CD4-positive, alpha-beta T cell treated with Interleukin-2 at 100 ng/mL for 4 hours (primary cell): ENCODE measurements around the gene CALR3.
"Not testable (repeated sequence)": the region's sequence is repeated elsewhere in the genome, so short reads cannot be mapped to it uniquely, and the experiment has no call there.

ENCODE experiments used
- DNase-seq: peaks from one replicate; pipeline ENCODE4 v3.0.0-alpha.2; 2020; ENCODE audit warnings: low spot score

Gene CALR3

DNA sequence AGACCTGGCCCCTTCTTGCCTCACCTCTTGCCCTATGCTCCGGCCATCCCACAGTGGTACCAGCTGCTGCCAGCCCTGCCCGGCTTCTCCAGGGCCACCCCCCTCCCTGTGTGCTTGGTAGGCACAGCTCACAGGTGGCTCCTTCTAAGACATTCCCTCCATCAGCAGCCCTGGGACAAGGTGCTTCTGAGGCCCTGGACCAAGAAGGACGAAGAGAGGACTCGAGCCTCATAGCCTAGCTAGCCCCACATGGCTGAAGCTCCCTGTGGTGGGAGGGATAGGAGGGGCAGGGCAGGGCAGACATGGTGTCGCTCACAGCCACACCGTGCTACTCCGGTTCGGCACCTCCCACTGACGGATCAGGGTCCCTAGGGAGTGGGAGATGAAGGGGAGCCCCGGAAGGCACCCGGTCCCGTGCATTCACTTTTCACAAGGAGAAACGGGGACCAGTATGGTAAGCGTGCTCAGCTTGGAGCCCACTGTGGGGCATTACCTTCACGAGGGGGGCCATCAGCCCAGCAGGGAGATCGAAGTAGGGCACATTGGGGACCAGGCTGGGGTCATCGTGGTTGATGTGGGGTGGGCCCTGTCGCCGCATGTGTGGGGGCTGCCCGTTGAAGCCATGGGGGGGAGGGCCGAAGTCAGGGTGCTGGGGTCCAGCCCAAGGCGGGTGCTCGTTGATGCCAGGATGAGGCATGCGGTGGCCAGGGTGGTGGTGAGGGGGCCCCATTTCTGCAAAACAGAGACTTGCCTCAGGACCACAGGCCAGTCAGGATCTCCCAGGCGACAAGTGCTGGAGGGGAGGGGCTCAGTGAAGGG is 26.8 kb upstream of the CALR3 start:
- no peak for DNase-seq

DNA sequence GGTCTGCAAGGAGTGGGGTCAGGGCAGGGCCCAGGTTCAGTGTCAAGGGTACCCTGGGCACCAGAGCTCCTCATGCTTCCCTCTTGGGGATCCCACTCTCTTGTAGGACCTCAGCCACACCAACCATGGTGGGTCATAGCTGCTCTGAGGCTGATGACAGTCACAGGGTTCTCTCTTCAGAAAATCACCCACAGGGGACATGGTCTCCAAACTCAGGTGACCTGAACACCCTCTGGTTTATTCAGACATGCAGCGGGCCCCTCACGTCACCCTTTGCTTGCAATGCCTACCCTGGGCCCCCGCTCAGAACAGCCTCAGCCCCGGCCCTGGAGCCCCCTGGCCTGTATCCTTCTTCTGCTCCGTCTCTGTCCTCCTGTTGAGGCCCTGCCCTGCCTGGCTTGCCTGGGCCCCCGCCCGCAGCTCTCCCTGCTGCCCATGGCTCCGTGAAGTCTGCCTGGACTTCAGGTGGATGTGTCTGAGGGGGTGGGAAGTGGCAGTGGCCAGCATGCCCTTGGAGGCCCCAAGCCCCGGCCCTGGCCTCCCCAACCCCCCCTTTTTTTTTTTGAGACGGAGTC is 25.8 kb upstream of the CALR3 start:
- no peak for DNase-seq

DNA sequence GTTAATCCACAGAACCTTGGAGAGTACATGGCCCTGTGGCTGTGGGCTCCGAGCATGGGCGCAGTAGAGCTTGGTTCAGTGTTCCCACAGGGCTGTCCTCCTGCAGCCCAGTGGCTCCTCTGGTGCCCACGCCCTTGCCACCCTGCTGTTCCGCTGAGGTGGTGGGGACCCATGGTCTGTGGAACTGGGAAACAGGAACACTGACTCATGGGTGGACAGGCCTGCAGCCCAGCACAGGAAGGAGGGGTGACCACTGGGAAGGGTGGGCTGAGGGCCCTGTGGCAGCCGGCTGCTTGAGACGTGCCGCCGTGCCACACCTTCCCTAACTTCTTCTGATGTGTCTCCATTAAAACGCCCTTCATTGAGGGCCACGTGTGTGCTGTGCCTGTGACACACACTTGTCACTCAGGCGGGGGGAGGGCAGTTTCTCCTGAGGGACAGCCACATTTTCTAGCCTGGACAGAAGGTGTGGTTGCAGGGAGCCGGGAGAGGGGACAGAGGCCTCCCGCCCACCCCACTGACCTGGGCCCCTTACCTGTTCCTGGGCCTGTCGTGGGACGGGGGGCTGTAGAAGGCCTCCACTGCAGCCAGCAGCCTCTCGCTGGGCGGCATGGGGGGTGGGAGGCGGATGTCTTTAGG is 25.1 kb upstream of the CALR3 start:
- no peak for DNase-seq

DNA sequence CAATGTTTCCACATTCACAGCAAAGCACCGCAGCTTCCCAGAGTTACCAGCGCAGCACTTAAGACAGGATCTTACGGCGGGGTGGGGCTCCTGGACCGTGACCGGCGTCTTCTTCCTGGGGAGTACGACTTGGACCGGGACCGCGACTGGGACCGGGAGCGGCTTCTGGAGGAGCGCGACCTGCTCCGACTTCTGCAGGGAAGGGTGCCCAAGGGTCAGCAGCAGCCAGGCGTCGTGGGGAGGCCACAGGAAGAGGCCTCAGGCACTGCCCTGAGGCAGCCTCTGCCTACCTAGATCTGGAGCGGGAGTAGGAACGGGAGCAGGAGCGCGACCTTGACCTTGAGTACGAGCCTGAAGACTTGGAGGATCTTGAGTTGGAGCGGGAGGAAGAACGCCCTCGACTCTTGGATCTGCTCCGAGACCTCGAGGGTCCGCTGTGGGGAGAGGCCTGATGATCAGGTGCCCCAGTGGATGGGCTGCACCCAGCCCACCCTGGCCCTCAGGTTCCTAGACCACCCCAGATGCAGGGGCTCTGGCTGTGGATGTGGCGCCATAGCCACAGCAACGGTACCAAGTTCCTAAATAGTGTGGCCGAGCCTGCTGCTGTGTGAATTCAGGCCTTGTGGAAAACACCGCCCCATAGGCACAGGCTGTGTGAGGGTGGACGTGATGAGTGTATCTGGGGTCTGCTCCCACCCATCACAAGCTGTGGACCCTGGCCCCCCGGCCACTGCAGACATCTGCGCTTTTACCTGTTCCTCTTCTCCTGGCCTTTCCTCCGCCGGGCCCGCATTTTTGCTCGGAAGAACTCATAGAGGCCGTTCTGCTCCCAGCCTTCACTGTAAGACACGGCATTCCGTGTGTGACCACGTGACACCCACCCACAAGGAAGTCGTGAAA is 24.4 kb upstream of the CALR3 start:
- no peak for DNase-seq

DNA sequence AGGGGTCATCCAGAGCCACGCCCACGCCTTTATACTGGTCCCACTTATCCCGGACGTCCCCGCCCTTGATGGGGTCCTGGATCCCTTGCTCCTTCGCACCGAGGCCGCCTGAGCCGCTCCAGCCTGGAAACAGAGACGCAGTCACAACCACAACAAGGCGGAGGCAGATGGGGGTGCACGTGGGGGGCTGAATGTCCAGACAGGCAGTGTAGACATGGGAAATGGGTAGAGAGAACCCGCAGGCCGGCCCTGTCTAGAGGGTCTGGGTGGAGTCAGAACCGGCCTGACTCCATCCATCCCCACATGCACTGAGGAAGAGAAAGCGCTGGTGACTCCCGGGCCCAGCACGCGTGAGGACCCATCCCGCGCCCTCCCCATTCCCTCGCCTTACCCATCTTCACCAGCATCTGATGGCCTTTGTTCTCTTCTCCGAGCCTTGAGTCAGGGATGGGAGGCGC is 23.3 kb upstream of the CALR3 start:
- no peak for DNase-seq

DNA sequence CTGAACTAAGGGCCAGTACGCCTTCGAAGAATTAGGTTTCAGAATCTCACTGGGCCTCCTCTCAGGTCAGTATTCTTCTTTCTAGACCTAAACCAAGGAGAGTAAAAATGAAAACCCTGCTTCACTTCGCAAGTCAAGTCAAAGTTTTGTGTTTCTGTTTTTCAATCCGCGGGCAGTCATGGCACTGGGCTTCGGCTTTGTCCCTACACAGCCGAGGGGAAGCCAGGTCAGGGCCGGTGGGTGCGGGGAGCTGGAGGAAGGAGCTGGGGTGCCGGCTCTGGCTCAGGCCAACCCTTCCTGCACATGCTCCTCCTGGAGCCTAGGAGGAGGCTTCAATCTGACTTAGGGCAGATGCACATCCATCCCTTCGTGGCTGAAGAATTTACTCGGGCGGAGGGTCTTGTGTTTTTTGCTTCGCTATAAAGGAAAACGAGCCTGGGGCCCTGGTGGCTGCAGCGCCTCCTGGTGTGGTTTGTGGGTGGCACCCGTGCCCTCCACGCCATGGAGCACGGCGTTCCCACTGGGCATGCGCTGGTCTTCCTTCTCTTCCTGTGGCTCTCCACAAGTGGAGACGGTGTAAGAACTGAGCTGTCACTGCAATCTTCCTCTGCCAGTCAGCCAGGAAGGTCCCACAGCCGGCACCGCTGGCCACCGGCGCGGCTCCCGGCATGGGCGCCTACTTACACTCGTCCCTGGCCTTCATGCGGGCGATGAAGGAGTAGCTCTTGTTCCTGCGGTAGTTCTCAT is 22.7 kb upstream of the CALR3 start:
- no peak for DNase-seq

DNA sequence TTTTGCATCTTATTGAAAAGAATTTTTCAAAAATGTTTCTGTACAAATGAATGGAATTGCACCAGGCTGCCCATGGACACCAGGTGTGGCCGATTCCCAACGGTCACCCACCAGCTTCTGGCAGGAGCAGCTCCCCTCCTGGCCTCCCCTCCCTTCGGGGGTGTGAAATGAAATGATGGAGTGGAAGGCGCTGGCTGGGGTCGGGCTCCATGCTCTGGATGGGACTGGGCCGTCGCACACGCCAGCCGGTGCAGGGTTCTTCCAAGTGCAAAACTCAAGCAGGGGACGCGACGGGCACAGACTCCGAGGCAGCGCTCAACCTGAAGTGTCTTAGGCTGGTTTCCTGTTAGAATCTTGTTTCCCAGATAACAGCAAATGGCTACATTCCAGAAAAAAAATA is 22.1 kb upstream of the CALR3 start:
- no peak for DNase-seq

DNA sequence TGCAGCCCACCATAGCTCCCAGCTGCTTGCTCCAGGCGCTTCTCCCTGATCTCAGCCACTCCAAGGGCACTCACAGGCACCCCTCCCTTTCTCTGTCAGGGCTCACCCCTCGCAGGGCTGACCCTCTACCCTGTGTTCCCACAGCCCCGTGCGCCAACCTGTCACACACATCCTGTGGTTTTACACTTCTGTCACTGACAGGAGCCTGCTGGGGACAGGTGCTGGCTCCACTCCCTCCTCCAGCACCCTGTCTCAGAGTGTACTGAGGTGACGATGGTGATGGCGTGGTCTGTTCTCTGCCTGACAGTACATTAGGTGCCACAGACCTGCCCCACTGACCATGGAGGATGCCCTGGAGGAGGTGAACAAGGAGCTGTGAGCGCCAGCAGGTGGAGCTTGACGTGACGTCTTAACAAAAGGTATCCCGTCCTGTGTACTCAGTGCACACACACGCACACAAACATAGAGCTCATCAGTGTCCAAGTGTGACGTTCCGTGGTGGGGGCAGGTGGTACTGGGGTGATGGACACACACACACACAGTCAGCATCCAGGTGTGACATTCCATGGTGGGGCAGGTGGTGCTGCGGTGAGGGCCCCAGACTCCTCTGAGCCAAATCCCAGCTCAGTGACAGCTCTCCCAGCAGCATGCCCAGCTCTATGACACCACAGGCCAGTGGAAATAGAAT is 21.1 kb upstream of the CALR3 start:
- DNase-seq: no peak

DNA sequence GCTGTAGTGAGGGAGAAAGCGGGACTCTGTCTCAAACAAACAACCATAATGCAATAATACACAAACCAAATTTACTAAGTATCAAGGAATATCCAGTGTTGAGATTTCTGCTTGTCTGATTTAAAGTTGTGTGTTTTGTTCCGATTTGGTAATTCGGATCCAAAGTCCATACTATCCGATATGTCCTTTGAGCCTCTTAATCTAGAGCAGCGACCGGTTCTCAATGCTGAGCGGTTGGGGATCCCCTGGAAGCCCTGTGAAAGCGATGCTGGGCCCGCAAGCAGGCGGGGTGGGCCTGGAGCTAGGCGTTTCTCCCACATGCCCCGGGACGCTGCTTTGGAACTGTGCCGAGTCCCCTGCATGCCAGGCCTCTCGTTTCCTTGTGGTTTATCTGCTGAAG is 20.4 kb upstream of the CALR3 start:
- DNase-seq: no peak

DNA sequence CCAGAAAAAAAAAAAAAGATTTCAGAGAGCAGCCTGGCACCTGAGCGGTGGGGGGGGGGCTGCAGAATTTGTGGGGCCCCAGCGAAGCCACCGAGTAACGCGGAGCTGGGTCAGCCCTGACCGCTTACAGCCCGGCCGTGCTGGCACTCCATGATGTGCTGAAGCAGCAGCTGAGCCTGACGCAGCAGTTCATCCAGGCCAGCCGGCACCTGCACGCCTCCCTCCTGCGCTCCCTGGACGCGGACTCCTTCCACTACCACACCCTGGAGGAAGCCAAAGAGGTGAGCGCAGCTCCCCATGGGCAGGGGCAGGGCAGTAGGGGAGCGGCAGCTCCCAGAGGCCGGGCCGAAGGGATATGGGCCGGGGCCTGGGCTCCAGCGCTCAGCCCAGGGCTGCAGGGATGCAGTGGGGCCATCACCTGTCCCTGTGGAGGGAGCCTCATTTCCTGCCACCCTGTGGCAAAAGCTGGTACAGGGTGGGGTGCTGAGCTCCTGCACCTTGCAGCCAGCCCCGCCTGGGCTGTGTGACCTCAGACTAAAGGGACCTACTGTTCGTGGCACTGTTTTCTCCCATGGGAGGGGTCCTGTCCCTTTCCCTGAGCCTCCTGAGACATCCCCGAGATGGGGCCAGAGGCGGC is 18.5 kb upstream of the CALR3 start:
- DNase-seq: no peak

DNA sequence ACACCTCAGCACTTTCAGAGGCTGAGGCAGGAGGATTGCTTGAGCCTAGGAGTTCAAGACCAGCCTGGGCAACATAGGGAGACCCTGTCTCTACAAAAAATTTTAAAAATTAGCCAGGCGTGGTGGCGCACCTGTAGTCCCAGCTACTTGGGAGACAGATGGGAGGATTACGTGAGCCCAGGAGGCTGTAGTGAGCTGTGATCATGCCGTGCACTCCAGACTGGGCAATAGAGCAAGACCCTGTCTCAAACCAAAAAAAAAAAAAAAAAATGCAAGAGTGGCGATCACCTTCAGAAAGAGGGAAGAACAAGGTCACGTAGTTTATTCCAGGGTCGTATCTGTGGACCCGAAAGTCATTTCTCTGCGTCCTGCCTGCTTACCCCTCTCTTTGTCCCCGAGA is 16.6 kb upstream of the CALR3 start:
- not testable (repeated sequence) for DNase-seq

DNA sequence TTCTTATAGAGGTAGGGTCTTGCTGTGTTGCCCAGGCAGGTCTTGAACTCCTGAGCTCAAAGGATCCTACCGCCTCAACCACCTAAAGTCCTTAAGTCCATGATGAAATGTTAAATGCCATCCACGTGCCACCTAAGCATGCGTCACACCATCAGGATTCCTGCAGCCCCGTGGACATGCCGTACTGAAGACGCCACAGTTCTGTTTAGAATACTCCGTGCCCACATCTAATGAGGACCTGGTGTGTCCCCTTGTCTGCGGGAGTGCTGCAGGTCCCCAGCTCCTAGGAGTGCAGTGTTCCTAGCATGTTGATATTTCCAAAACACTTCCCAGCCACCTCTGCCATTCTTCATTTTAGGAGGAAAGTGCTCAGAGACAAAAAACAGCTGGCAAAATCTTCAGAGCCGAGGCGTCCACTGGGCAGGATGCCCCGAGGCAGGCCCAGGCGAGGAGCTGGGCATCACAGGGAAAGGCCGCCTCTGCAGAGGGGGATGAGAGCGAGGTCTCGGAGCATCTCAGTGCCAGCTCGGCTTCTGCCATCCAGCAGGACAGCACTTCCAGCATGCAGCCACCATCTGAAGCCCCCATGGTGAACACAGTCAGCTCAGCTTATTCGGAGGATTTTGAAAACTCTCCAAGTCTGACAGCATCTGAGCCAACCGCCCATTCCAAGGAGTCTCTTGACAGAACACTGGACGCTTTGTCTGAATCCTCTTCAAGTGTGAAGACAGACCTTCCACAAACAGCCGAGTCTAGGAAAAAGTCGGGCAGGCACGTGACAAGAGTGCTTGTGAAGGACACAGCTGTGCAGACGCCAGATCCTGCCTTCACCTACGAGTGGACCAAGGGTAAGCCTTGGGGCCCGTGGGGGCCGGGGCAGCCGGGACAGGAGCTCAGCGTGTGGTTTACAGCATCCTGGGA is 13.4 kb upstream of the CALR3 start:
- no peak for DNase-seq

DNA sequence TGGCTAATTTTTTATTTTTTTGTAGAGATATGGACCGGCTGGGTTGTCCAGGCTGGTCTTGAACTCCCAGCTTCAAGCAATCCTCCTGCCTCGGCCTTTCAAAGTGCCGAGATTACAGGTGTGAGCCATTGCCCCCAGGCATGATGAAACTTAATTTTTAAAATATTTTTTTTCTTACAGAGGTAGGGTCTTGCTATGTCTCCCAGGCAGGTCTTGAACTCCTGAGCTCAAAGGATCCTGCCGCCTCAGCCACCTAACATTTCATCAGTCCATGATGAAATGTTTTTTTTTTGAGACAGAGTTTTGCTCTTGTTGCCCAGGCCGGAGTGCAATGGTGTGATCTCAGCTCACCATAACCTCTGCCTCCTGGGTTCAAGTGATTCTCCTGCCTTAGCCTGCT is 12.6 kb upstream of the CALR3 start:
- DNase-seq: no peak

DNA sequence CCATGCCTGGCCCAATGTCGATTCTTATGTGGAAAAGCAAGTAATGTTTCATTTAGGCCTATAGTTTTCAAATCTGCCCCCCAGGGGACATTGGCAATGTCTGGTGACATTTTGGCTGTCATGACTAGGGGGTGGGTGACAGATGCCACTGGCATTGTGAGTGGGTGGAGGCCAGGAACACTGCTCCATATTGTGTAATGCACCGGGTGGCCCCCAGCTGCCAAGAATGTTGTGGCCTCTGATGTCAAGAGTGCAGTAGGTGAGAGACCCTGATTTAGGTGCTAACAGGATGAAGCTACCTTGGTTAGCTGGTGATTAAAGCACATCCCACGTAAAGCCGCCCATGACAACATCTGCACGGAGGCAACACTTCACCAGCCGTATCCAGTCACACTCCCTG is 11.0 kb upstream of the CALR3 start:
- DNase-seq: no peak

DNA sequence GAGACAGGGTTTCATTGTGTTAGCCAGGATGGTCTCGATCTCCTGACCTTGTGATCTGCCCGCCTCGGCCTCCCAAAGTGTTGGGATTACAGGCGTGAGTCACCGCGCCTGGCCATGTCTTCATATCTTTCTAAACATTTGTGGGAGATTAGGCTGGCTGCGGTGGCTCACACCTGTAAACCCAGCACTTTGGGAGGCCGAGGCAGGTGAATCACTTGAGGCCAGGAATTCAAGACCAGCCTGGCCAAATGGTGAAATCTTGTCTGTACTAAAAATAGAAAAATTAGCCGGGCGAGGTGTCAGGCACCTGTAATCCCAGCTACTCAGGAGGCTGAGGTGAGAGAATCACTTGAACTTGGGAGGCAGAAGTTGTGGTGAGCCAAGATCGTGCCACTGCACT is 10.2 kb upstream of the CALR3 start:
- DNase-seq: not testable (repeated sequence)

DNA sequence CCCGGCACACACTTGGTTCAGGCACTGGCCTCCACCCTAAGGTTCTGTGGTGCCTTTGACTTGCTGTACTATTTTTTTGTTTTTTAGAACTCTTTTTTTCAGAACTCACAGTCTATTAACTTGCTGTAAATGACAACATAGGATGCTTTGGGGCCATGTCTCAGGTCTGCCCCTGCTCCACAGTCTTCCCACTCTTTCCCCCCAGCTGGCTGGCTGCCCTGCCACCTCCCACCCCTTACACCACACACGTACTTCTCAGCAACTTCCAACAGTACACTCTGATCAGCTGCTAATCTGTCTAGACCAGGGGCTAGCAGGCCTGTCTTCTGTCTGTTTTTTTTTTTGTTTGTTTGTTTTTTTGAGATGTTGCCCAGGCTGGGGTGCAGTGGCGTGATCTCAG is 8.3 kb upstream of the CALR3 start:
- DNase-seq: no peak

DNA sequence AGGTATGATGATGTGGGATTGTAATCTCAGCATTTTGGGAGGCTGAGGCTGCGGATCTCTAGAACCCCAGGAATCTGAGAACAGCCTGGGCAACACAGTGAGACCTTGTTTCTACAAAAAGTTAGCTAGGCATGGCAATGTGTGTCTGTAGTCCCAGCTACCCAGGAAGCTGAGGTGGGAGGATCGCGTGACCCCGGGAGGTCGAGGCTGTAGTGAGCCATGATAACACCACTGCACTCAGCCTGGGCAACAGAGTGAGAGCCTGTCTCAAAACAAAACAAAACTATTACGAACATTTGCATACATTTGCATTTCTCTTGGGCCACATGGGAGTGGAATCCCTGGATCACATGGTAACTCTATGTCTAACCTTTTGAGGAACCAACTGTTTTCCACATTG is 1.9 kb upstream of the CALR3 start:
- no peak for DNase-seq

DNA sequence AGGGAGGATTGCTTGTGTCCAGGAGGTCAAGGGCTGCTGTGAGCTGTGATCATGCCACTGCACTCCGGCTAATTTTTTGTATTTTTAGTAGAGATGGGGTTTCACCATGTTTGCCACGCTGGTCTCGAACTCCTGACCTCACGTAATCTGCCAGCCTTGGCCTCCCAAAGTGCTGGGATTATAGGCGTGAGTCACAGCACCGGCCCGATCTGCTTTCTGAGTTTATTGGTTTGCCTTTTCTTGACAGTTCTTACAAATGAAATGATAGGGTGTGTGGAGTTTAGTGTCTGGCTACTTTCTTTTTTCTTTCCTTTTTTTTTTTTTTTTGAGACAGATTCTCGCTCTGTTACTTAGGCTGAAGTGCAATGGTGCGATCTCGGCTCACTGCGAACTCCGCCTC is 1.1 kb upstream of the CALR3 start:
- DNase-seq: no peak

DNA sequence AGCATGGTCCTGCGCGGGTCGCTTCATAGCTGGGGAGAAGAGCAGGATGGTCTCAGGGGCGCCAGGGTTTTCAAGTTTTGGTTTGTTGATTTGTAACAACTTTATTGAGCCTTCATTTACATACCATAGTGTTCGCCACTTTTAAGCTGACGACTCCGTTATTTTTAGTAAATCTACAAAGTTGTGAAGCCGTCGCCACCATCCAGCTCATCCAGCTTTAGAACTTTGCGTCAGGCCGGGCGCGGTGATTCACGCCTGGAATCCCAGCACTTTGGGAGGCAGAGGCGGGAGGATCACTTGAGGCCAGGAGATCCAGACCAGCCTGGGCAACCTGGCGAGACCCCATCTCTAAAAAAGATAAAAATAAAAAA is 631 bp upstream of the CALR3 start:
- no peak for DNase-seq

DNA sequence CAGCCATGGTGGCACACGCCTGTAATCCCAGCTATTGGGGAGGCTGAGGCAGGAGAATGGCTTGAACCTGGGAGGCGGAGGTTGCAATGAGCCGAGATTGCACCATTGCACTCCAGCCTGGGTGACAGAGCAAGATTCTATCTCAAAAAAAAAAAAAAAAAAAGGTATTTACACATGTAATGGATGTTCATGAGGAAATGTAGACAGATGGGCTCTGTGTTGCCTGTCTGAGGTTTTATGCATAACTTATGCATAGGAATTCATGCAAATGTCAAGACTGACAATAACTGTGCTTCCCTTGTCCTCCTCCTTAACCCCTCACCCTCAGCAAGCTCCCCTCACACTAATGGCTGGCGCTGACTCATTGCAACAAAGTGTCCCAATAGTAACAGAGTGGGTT is 9.5 kb downstream of the CALR3 start:
- DNase-seq: not testable (repeated sequence)
